Pancreas (tissue), 10 donors: ENCODE measurements around the gene KDM4C. TPM values are rescaled to one million over a fixed set of nuclear protein-coding genes. Genes with fewer than 3 reads are reported as not detected.
A peak's percentile ranks its signal among the peaks of the same experiment; 100 is the strongest.

Experiments
- ATAC-seq, 4 donors: fragments of 200-7000 bp; cut with Tn5 transposase; one replicate each; pipeline versions ENCODE4 v1.8.0 to v1.9.1; 2020; ENCODE audit warnings: mild to moderate bottlenecking in 4 of 4, moderate library complexity in 4 of 4
- DNase-seq, 6 donors: peaks; one replicate each; pipeline ENCODE4 v3.0.0-alpha.2; 2020
- FAIRE-seq: peaks from 2 replicates; lab custom pipeline; 2012; peaks lifted over from hg19 to GRCh38; lab: Jason Lieb, UNC
- H3K27ac ChIP-seq, 4 donors: fragments of 200-600 bp; sonication (generic); 1 replicate in 3 of 4; 2 replicates in 1 of 4; pipeline versions ENCODE4 v1.5.0 to v1.8.0; 2020
- H3K27me3 ChIP-seq, 4 donors: fragments of 200-600 bp; one replicate each; pipeline ENCODE4 v1.8.0; 2021
- H3K36me3 ChIP-seq, 3 donors: fragments of 200-600 bp; sonication (generic) in 1 of 3; one replicate each; pipeline versions ENCODE4 v1.5.0 to v1.8.0; 2020 to 2021
- H3K4me1 ChIP-seq, 3 donors: fragments of 200-600 bp; one replicate each; pipeline ENCODE4 v1.8.0; 2021
- H3K4me3 ChIP-seq, 4 donors: fragments of 200-600 bp; sonication (generic) in 2 of 4; one replicate each; pipeline versions ENCODE4 v1.5.0 to v1.8.0; 2020 to 2021
- H3K9me3 ChIP-seq, 4 donors: fragments of 200-600 bp; one replicate each; pipeline ENCODE4 v1.8.0; 2021
- WGBS, 2 donors: extraction: QIAGEN DNeasy Blood & Tissue Kit; methylation state at CpG; one replicate each; pipeline ENCODE4 v1.1.7; 2013; 5-methylcytosine and 5-hydroxymethylcytosine counted together
- intact Hi-C, 3 donors: fragments of 100-400 bp; cut with DNase I; formaldehyde crosslinking; loops; one replicate each; pipeline versions ENCODE4 v1.11.1 to v1.14.2; 2022
- polyA plus RNA-seq, 2 donors: library from polyadenylated mRNA; stranded (reverse); fragments of 200-250 nt; gene quantifications; one replicate each; pipeline ENCODE4 v1.2.3, GENCODE V29; 2013
- total RNA-seq, 6 donors: library from RNA; stranded (reverse); fragmentation: NEBNext Ultra II Directional in 4 of 6; extraction: Animal tissue kit (Norgen Biotek cat#: 25700) in 4 of 6; gene quantifications; one replicate each; pipeline versions ENCODE4 v1.2.1 to v1.2.4, GENCODE V29; 2021 to 2023
- TF ChIP-seq, protein P1 (sequence below), 4 donors: fragments of 200-600 bp; sonication (generic) in 3 of 4; IDR thresholded peaks; one replicate each; pipeline versions ENCODE4 v1.5.0 to v1.8.0; 2021; ENCODE audit warnings: antibody characterized with exemption in 4 of 4
- donor health status: healthy with polysubstance abuse.
- donor health status: DM: no; HTN: no; CAD: no; lungs with moderate emphysema.
- donor health status: DM: no; HTN: no; CAD: no.
- donor health status: control.
- donor health status: control.
- donor health status: Bipolar disorder and iron deficiency.
- donor health status: DM: yes; HTN: yes; CAD: no.
- donor health status: DM: no; HTN: no; CAD: no.
- donor health status: DM: no; HTN: no; CAD: no.
- donor health status: DM: yes; HTN: yes; CAD: no.

The KDM4C gene
- total and polyA plus RNA-seq, 8 donors = 10.5 to 30.8 (median 19.7) TPM

DNA sequence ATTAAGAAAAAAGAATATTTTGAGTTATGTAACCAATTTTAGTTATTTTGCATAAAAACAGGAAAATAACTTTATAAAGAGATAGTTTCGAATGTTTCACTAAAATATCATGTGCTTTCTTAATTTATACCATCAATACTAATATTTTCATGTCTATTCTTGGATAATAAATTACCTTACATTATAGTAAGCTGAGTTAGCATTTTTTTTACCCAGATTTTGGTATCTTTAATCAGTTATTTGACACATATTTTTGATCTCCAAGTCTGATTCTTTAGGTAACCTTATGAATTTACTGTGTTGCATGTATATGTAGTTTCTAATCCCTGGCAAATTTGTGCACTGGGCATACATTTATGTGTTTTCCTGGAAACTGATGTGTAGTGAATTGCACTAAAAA, 138.0 kb downstream of the KDM4C start:
- Histone ChIP-seq H3K36me3 (no peaks in the 10 kb centered on the region), H3K4me1 (peaks cover 6 to 12% (median 9%) of the 10 kb centered on the region in 3 donors), H3K27ac (no peak overlapping the region), H3K27me3 (no peaks in the 10 kb centered on the region), H3K9me3 (no peaks in the 10 kb centered on the region), H3K4me3 (no peak overlapping the region)
- ATAC-seq = no peak
- DNase-seq = no peak
- TF ChIP-seq, protein P1, sequence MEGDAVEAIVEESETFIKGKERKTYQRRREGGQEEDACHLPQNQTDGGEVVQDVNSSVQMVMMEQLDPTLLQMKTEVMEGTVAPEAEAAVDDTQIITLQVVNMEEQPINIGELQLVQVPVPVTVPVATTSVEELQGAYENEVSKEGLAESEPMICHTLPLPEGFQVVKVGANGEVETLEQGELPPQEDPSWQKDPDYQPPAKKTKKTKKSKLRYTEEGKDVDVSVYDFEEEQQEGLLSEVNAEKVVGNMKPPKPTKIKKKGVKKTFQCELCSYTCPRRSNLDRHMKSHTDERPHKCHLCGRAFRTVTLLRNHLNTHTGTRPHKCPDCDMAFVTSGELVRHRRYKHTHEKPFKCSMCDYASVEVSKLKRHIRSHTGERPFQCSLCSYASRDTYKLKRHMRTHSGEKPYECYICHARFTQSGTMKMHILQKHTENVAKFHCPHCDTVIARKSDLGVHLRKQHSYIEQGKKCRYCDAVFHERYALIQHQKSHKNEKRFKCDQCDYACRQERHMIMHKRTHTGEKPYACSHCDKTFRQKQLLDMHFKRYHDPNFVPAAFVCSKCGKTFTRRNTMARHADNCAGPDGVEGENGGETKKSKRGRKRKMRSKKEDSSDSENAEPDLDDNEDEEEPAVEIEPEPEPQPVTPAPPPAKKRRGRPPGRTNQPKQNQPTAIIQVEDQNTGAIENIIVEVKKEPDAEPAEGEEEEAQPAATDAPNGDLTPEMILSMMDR (IDR thresholded peaks at IDR 0.05) = no peak
- no peak for FAIRE-seq
- WGBS, 2 donors = 97% methylated on average over 1 of the region's 1 CpG
- intact Hi-C loops = no loop called here

DNA sequence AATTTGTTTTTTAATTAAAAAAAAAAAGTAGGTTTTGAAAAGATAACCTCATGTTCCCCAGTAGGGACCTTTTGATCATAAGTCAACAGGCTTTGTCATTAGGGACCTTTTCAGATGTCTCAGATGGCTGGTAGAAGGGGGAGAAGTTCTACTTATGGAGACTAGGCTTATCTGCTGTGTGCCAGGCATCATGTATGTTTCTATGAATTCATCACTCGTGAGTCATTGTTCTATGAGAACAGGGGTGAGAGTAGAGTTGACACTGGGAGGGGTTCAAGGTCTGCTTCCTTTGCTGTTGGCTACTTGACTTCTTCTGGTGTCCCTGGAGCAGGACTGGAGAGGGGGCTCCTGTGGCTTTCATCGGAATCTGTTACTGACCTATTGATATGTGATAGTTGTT, 138.8 kb downstream of the KDM4C start:
- no peak overlapping the region for H3K4me3 ChIP-seq
- WGBS, 2 donors = 84% methylated on average over 2 of the region's 2 CpGs
- intact Hi-C loops = no loop called here
- no peak overlapping the region for H3K27ac ChIP-seq
- FAIRE-seq = no peak
- peak in 2 of 4 donors; percentile 30 to 48 for ATAC-seq
- H3K36me3 ChIP-seq = no peaks in the 10 kb centered on the region
- no peaks in the 10 kb centered on the region for H3K27me3 ChIP-seq
- no peak for DNase-seq
- peaks cover 6 to 12% (median 9%) of the 10 kb centered on the region in 3 donors for H3K4me1 ChIP-seq
- H3K9me3 ChIP-seq = no peaks in the 10 kb centered on the region
- TF ChIP-seq, protein P1 (IDR thresholded peaks at IDR 0.05) = no peak

DNA sequence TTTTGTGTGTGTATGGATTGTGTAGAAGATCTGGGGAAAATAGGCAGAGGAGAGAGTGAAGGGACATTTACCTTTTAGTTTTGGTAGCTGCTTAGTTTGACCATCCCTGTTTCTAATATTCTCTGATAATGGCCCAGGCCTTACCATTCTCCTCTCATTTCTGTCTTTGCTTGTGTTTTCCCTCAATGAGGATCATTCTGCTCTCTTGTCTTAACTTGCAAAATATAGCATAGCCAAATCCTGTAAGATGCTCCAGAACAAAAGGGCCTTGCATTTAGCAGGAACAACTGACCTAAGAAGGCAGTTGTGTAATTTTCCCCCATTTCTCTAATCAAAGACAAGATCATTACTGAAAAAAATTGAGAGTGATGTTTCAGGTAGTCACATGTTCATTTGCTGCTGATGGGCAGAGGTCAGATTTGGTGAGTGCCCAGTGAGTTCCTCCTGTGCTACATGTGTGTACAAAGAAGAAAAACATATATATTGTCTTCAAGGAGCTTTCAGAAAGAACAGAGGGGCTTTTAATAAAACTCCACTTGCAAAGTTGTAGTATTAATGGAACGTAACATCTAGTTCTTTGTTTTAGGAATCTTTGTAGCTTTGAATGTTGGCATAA, 139.5 kb downstream of the KDM4C start:
- ATAC-seq (no peak), FAIRE-seq (no peak)

DNA sequence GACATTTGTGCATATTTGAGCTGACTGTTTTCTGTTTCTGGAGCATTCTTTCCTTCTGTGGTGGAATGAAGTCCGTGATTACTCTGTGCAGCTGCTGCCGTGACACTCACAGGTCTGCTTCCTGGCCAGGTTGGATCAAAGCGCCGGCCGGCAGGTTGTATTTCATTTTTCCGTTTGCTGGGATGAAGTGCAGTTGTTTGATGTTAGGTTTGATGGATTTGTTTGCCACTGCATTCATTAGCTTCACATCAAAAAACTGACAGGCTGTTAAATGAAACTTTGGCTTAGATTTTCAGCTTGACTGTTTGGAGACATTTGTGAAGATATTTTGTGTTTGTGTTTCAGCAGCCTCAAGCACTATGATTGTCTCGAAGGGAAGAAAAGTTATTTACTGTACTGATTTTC, 140.1 kb downstream of the KDM4C start:
- FAIRE-seq = no peak
- DNase-seq = peak in 3 of 6 donors; percentile 21 to 63 (median 30)
- 19 to 20% methylated on average over 7 of the region's 7 CpGs for WGBS, 2 donors

More for the DNA sequence above, 139.5 kb downstream of the KDM4C start:
- H3K9me3 ChIP-seq = no peaks in the 10 kb centered on the region
- TF ChIP-seq, protein P1 (IDR thresholded peaks at IDR 0.05) = no peak
- WGBS, 2 donors = 79 to 81% methylated on average over 1 of the region's 1 CpG
- DNase-seq = no peak
- H3K4me3 ChIP-seq = no peak overlapping the region
- H3K27ac ChIP-seq = no peak overlapping the region
- H3K4me1 ChIP-seq = peaks cover 6 to 12% (median 9%) of the 10 kb centered on the region in 3 donors
- H3K27me3 ChIP-seq = no peaks in the 10 kb centered on the region
- intact Hi-C loops = no loop called here
- H3K36me3 ChIP-seq = no peaks in the 10 kb centered on the region

More for the DNA sequence above, 140.1 kb downstream of the KDM4C start:
- peaks cover 6 to 12% (median 9%) of the 10 kb centered on the region in 3 donors for H3K4me1 ChIP-seq
- H3K36me3 ChIP-seq = no peaks in the 10 kb centered on the region
- no peak overlapping the region for H3K4me3 ChIP-seq
- H3K27ac ChIP-seq = no peak overlapping the region
- no peaks in the 10 kb centered on the region for H3K27me3 ChIP-seq
- H3K9me3 ChIP-seq = no peaks in the 10 kb centered on the region
- TF ChIP-seq, protein P1 (IDR thresholded peaks at IDR 0.05) = no peak
- intact Hi-C loops = no loop called here
- peak; percentile 58 to 83 (median 76) for ATAC-seq
